GM23338 (cell line): ENCODE results near the gene MED27.

Experiments used
- CREB1 ChIP-seq: fragments of 250-450 bp; sonication (Bioruptor Pico); IDR thresholded peaks from 2 replicates; pipeline ENCODE4 v1.5.0; 2020; ENCODE audit warnings: low read depth, mild to moderate bottlenecking, moderate library complexity
- CTCF ChIP-seq, 2 experiments: fragments of 200-600 bp in 1 of 2; sonication (generic) in 1 of 2; conservative IDR thresholded peaks; 2 replicates each; pipeline versions ENCODE4 v1.5.1 to v1.6.1; 2016 to 2017; ENCODE audit warnings: antibody characterized with exemption in 2 of 2, low read depth in 2 of 2, mild to moderate bottlenecking in 2 of 2, moderate library complexity in 1 of 2
- EZH2 ChIP-seq: fragments of 200-600 bp; sonication (generic); IDR thresholded peaks from one replicate; pipeline ENCODE4 v1.8.0; 2017; ENCODE audit warnings: antibody characterized with exemption, mild to moderate bottlenecking, low read depth; ENCODE audit not compliant: unreplicated experiment
- POLR2AphosphoS5 ChIP-seq: IDR thresholded peaks from 2 replicates; pipeline ENCODE4 v1.6.1; 2016; ENCODE audit warnings: antibody characterized with exemption, low read depth
- STAT1 ChIP-seq: IDR thresholded peaks from one replicate; pipeline ENCODE4 v1.6.1; 2016; ENCODE audit warnings: antibody characterized with exemption; ENCODE audit not compliant: unreplicated experiment

- TF ChIP-seq CTCF (conservative IDR thresholded peaks at IDR 0.05; ENCODE audit: low read depth in 2 of 2) (no peak), POLR2AphosphoS5 (no peak), EZH2 (no peak), CREB1 (CRISPR knock-in tag) (no peak), STAT1 (no peak)
Measured at GRCh38 chr9:131835151-131835910, 244.3 kb downstream of the MED27 start.
